Upper lobe of left lung (tissue), 6 donors: ENCODE data around the gene RPL27A. TPM values are rescaled to one million over a fixed set of nuclear protein-coding genes. Genes with fewer than 3 reads are reported as not detected.

Experiments used
- ATAC-seq, 2 donors: fragments of 200-7000 bp; cut with Tn5 transposase; one replicate each; pipeline ENCODE4 v1.9.1; 2022; ENCODE audit warnings: mild to moderate bottlenecking in 2 of 2, moderate library complexity in 2 of 2; ENCODE audit not compliant: low FRiP score in 2 of 2
- DNase-seq, 2 donors: peaks; one replicate each; pipeline ENCODE4 v3.0.0-alpha.2; 2019 to 2020
- H3K27ac ChIP-seq, 4 donors: fragments of 200-600 bp; sonication (generic); one replicate each; pipeline ENCODE4 v1.5.1; 2016 to 2019
- H3K27me3 ChIP-seq, 4 donors: fragments of 200-600 bp; sonication (generic); one replicate each; pipeline ENCODE4 v1.5.1; 2017 to 2019
- H3K36me3 ChIP-seq, 4 donors: fragments of 200-600 bp; sonication (generic); one replicate each; pipeline ENCODE4 v1.5.1; 2016 to 2019
- H3K4me1 ChIP-seq, 4 donors: fragments of 200-600 bp; sonication (generic); one replicate each; pipeline ENCODE4 v1.5.1; 2018 to 2019
- H3K4me3 ChIP-seq, 4 donors: fragments of 200-600 bp; sonication (generic); one replicate each; pipeline ENCODE4 v1.5.1; 2017 to 2019; ENCODE audit warnings: mild to moderate bottlenecking in 2 of 4, moderate library complexity in 1 of 4
- H3K9me3 ChIP-seq, 4 donors: fragments of 200-600 bp; sonication (generic); one replicate each; pipeline ENCODE4 v1.5.1; 2018 to 2019
- CTCF ChIP-seq, 6 experiments: fragments of 450-650 bp in 4 of 6; fragments of 200-600 bp in 2 of 6; sonication (generic) in 2 of 6; IDR thresholded peaks; one replicate each; pipeline ENCODE4 v1.5.1; 2016 to 2019; ENCODE audit warnings: antibody characterized with exemption in 6 of 6
- EP300 ChIP-seq, 4 donors: sonication (generic); formaldehyde crosslinking; IDR thresholded peaks; one replicate each; pipeline ENCODE4 v1.5.1; 2017; ENCODE audit warnings: antibody characterized with exemption in 4 of 4, control low read depth in 2 of 4
- POLR2A ChIP-seq, 4 donors: fragments of 450-650 bp; IDR thresholded peaks; one replicate each; pipeline ENCODE4 v1.5.1; 2016 to 2017; ENCODE audit warnings: antibody characterized with exemption in 4 of 4, mild to moderate bottlenecking in 2 of 4
- POLR2AphosphoS5 ChIP-seq, 2 donors: sonication (generic); formaldehyde crosslinking; IDR thresholded peaks; one replicate each; pipeline ENCODE4 v1.5.1; 2017; ENCODE audit warnings: antibody characterized with exemption in 2 of 2
- WGBS, 2 donors: methylation state at CpG; one replicate each; pipeline ENCODE4 v1.1.5; 2017 to 2018; 5-methylcytosine and 5-hydroxymethylcytosine counted together
- total RNA-seq, 6 donors: library from RNA; depleted of rRNA in 4 of 6; stranded (reverse); fragments of >200 nt in 4 of 6; gene quantifications; one replicate each; pipeline versions ENCODE4 v1.1.0 to v1.2.1, GENCODE V29; 2016 to 2021
- donor health status: DM: no; HTN: no; CAD: no; lungs with moderate emphysema.
- donor health status: DM: no; HTN: yes; CAD: no; lungs with severe emphysema.

Gene RPL27A
- total RNA-seq, 6 donors from 2014 or later = 652 to 1,317 (median 861) TPM

- no peak for DNase-seq
- H3K9me3 ChIP-seq = no peaks in the 10 kb centered on the region
- H3K27me3 ChIP-seq = no peaks in the 10 kb centered on the region
- peaks cover 33 to 42% (median 39%) of the 10 kb centered on the region in 4 donors for H3K4me1 ChIP-seq
- TF ChIP-seq EP300 (IDR thresholded peaks at IDR 0.05) (no peak), POLR2AphosphoS5 (IDR thresholded peaks at IDR 0.05) (no peak), POLR2A (IDR thresholded peaks at IDR 0.05) (no peak), CTCF (IDR thresholded peaks at IDR 0.05) (no peak)
- peaks cover 13 to 37% (median 27%) of the 10 kb centered on the region in 4 donors for H3K36me3 ChIP-seq
- no peak for ATAC-seq
- WGBS, 2 donors = 60 to 88% methylated on average over 2 of the region's 2 CpGs
- no peak overlapping the region for H3K4me3 ChIP-seq
- no peak overlapping the region for H3K27ac ChIP-seq
Observed at GRCh38 chr11:8685820-8686219, 3.2 kb downstream of the RPL27A start.

- peaks cover 33 to 42% (median 38%) of the 10 kb centered on the region in 4 donors for H3K4me1 ChIP-seq
- TF ChIP-seq POLR2AphosphoS5 (IDR thresholded peaks at IDR 0.05) (no peak), EP300 (IDR thresholded peaks at IDR 0.05) (no peak), POLR2A (IDR thresholded peaks at IDR 0.05) (no peak), CTCF (IDR thresholded peaks at IDR 0.05) (no peak)
- no peaks in the 10 kb centered on the region for H3K9me3 ChIP-seq
- H3K27me3 ChIP-seq = no peaks in the 10 kb centered on the region
- DNase-seq (no peak), ATAC-seq (no peak)
- no peak overlapping the region for H3K4me3 ChIP-seq
- no peak overlapping the region for H3K27ac ChIP-seq
- peaks cover 13 to 38% (median 27%) of the 10 kb centered on the region in 4 donors for H3K36me3 ChIP-seq
- 90 to 93% methylated on average over 7 of the region's 7 CpGs for WGBS, 2 donors
Observed at GRCh38 chr11:8686325-8686724, 3.7 kb downstream of the RPL27A start.

- peak in 2 of 4 donors; percentile 22 to 53 for TF ChIP-seq EP300 (IDR thresholded peaks at IDR 0.05)
- TF ChIP-seq CTCF (IDR thresholded peaks at IDR 0.05) = peak in 2 of 6 experiments; percentile 19 to 48
- peak; percentile 86 to 89 for TF ChIP-seq POLR2AphosphoS5 (IDR thresholded peaks at IDR 0.05)
- peak in 3 of 4 donors; percentile 48 to 84 (median 59) for TF ChIP-seq POLR2A (IDR thresholded peaks at IDR 0.05)
- peak overlapping the region; percentile 44 to 63 (median 57) for H3K4me3 ChIP-seq
- no peaks in the 10 kb centered on the region for H3K27me3 ChIP-seq
- DNase-seq = peak; percentile 94 to 98
- ATAC-seq = peak; percentile 98
- peak overlapping the region; percentile 79 to 89 (median 85) for H3K27ac ChIP-seq
- WGBS, 2 donors = 4 to 11% methylated on average over 17 to 50 of the region's 56 CpGs
- peaks cover 25 to 31% (median 29%) of the 10 kb centered on the region in 4 donors for H3K4me1 ChIP-seq
- H3K9me3 ChIP-seq = no peaks in the 10 kb centered on the region
- peaks cover 28 to 59% (median 41%) of the 10 kb centered on the region in 4 donors for H3K36me3 ChIP-seq
Observed at GRCh38 chr11:8688414-8689362, 6.1 kb downstream of the RPL27A start.

- peaks cover 16 to 23% (median 20%) of the 10 kb centered on the region in 4 donors for H3K4me1 ChIP-seq
- WGBS, 2 donors = 87 to 89% methylated on average over 8 of the region's 8 CpGs
- H3K9me3 ChIP-seq = no peaks in the 10 kb centered on the region
- H3K27ac ChIP-seq = no peak overlapping the region
- peaks cover 28 to 60% (median 47%) of the 10 kb centered on the region in 4 donors for H3K36me3 ChIP-seq
- no peak for TF ChIP-seq POLR2AphosphoS5 (IDR thresholded peaks at IDR 0.05)
- TF ChIP-seq POLR2A (IDR thresholded peaks at IDR 0.05) = no peak
- no peak for TF ChIP-seq EP300 (IDR thresholded peaks at IDR 0.05)
- TF ChIP-seq CTCF (IDR thresholded peaks at IDR 0.05) = no peak
- ATAC-seq = no peak
- DNase-seq = peak in 1 of 2 donors; percentile 1
- H3K4me3 ChIP-seq = peak overlapping the region in 1 of 4 donors; percentile 63
- no peaks in the 10 kb centered on the region for H3K27me3 ChIP-seq
Observed at GRCh38 chr11:8689726-8690255, 7.2 kb downstream of the RPL27A start.
